ENCODE results near the gene TUBGCP2. TPM values are rescaled to one million over a fixed set of nuclear protein-coding genes. Genes with fewer than 3 reads are reported as not detected.
A peak's percentile ranks its signal among the peaks of the same experiment; 100 is the strongest.

Gene TUBGCP2
- total and polyA plus RNA-seq, 9 of the 15 experiments (the other 6 are each of a cell fraction or from before 2014, with no cell fraction given): 4.3 to 56.6 (median 28.4) TPM

GRCh38 chr10:133278577-133279265 is 30.0 kb downstream of the TUBGCP2 start (continued):
- no peak for TF ChIP-seq SMAD3 (CRISPR knock-in tag; conservative IDR thresholded peaks at IDR 0.05)
- peak; percentile 90 for TF ChIP-seq RNF2 (IDR thresholded peaks at IDR 0.05)
- TF ChIP-seq ZNF778 (CRISPR knock-in tag; IDR thresholded peaks at IDR 0.05): no peak
- TF ChIP-seq BHLHE40 (IDR thresholded peaks at IDR 0.05; ENCODE audit: low read length): peak; percentile 53; the same call in 1 of the 2 replicates
- no peak for TF ChIP-seq HDAC6 (IDR thresholded peaks at IDR 0.05; ENCODE audit: low read depth, low read length)
- TF ChIP-seq PPARD (CRISPR knock-in tag; IDR thresholded peaks at IDR 0.05): no peak
- TF ChIP-seq CEBPZ (IDR thresholded peaks at IDR 0.05; ENCODE audit: borderline replicate concordance, low read depth, low read length): no peak
- peak; percentile 54; the same call in 1 of the 2 replicates for TF ChIP-seq CBFA2T2 (conservative IDR thresholded peaks at IDR 0.05)
- TF ChIP-seq KLF6 (CRISPR knock-in tag; IDR thresholded peaks at IDR 0.05; ENCODE audit: borderline replicate concordance): no peak
- no peak for TF ChIP-seq ZNF140 (CRISPR knock-in tag; IDR thresholded peaks at IDR 0.05)
- TF ChIP-seq ZNF764 (CRISPR knock-in tag; IDR thresholded peaks at IDR 0.05; ENCODE audit: low read depth): no peak
- no peak for TF ChIP-seq BMI1 (IDR thresholded peaks at IDR 0.05; ENCODE audit: low read length)
- TF ChIP-seq ZNF444 (CRISPR knock-in tag; IDR thresholded peaks at IDR 0.05): no peak
- TF ChIP-seq CEBPB (tag; IDR thresholded peaks at IDR 0.05): peak; percentile 92
- TF ChIP-seq ZNF79 (CRISPR knock-in tag; IDR thresholded peaks at IDR 0.05; ENCODE audit: low read depth): no peak
- TF ChIP-seq THAP7 (CRISPR knock-in tag; IDR thresholded peaks at IDR 0.05): no peak
- no peak for TF ChIP-seq ZNF609 (CRISPR knock-in tag; IDR thresholded peaks at IDR 0.05; ENCODE audit: borderline replicate concordance)
- peak; percentile 52; the same call in 1 of the 2 replicates for TF ChIP-seq FOSL1 (tag; conservative IDR thresholded peaks at IDR 0.05)
- no peak for TF ChIP-seq IRF2 (CRISPR knock-in tag; IDR thresholded peaks at IDR 0.05)
- TF ChIP-seq SMAD4 (CRISPR knock-in tag; conservative IDR thresholded peaks at IDR 0.05): peak; percentile 92
